Hematopoietic multipotent progenitor cell treated with erythropoietin and hydrocortisone succinate and interleukin-3 and kit ligand, for 17 days (in vitro differentiated cells): ENCODE results near the gene DHRSX.
"Not testable (repeated sequence)": the region's sequence is repeated elsewhere in the genome, so short reads cannot be mapped to it uniquely, and the experiment has no call there.

Experiments
- DNase-seq: peaks from one replicate; pipeline ENCODE4 v3.0.0-alpha.2; 2015; ENCODE audit warnings: low spot score

Gene DHRSX

GRCh38 chrX:2315434-2315833 lies 185.3 kb downstream of the DHRSX start:
- no peak for DNase-seq

GRCh38 chrX:2314831-2315365 lies 185.9 kb downstream of the DHRSX start:
- DNase-seq, result no peak

GRCh38 chrX:2313864-2314640 lies 186.7 kb downstream of the DHRSX start:
- DNase-seq, result no peak

GRCh38 chrX:2312061-2312591 lies 188.7 kb downstream of the DHRSX start:
- not testable (repeated sequence) for DNase-seq

- DNase-seq, result no peak
Measured at GRCh38 chrX:2311501-2311900, 189.3 kb downstream of the DHRSX start.

GRCh38 chrX:2301901-2302300 lies 198.9 kb downstream of the DHRSX start:
- DNase-seq, result no peak

GRCh38 chrX:2299871-2300270 lies 200.9 kb downstream of the DHRSX start:
- no peak for DNase-seq

- no peak for DNase-seq
Measured at GRCh38 chrX:2286731-2287130, 214.0 kb downstream of the DHRSX start.

GRCh38 chrX:2284601-2285000 lies 216.2 kb downstream of the DHRSX start:
- DNase-seq, result no peak

GRCh38 chrX:2284133-2284532 lies 216.6 kb downstream of the DHRSX start:
- no peak for DNase-seq

GRCh38 chrX:2283111-2283859 lies 217.5 kb downstream of the DHRSX start:
- no peak for DNase-seq

GRCh38 chrX:2282490-2283090 lies 218.2 kb downstream of the DHRSX start:
- no peak for DNase-seq

GRCh38 chrX:2272337-2272736 lies 228.4 kb downstream of the DHRSX start:
- no peak for DNase-seq

GRCh38 chrX:2271595-2271994 lies 229.2 kb downstream of the DHRSX start:
- not testable (repeated sequence) for DNase-seq

GRCh38 chrX:2270783-2271182 lies 230.0 kb downstream of the DHRSX start:
- DNase-seq, result not testable (repeated sequence)

- no peak for DNase-seq
Measured at GRCh38 chrX:2267890-2268289, 232.9 kb downstream of the DHRSX start.

GRCh38 chrX:2266445-2267349 lies 234.1 kb downstream of the DHRSX start:
- no peak for DNase-seq

- DNase-seq, result not testable (repeated sequence)
Measured at GRCh38 chrX:2265658-2266444, 234.9 kb downstream of the DHRSX start.

- no peak for DNase-seq
Measured at GRCh38 chrX:2264179-2265030, 236.4 kb downstream of the DHRSX start.

- DNase-seq, result no peak
Measured at GRCh38 chrX:2263203-2263602, 237.6 kb downstream of the DHRSX start.
